NB4 (cell line): ENCODE measurements around the gene NCAM1.

ENCODE experiments used
- DNase-seq: peaks from one replicate; pipeline ENCODE4 v3.0.0; 2010; ENCODE audit warnings: low read depth
- H3K4me3 ChIP-seq: one replicate; pipeline ENCODE4 v1.5.1; 2011; ENCODE audit warnings: mild to moderate bottlenecking, low read depth, low read length, moderate library complexity
- MAX ChIP-seq: IDR thresholded peaks from 2 replicates; pipeline ENCODE4 v1.6.1; 2011; ENCODE audit warnings: low read depth, low read length
- MYC ChIP-seq: IDR thresholded peaks from 2 replicates; pipeline ENCODE4 v1.6.1; 2011; ENCODE audit warnings: low read depth, low read length
- POLR2A ChIP-seq: IDR thresholded peaks from 2 replicates; pipeline ENCODE4 v1.6.1; 2011; ENCODE audit warnings: mild to moderate bottlenecking; ENCODE audit not compliant: insufficient read length; ENCODE audit errors: extremely low read depth
- TF ChIP-seq, protein P1 (sequence below): IDR thresholded peaks from one replicate; pipeline ENCODE4 v1.5.1; 2012; ENCODE audit warnings: low read depth, low read length

NCAM1 gene

GRCh38 chr11:113188371-113188834, 227.2 kb downstream of the NCAM1 start:
- H3K4me3 ChIP-seq = no peak overlapping the region
- TF ChIP-seq, protein P1, sequence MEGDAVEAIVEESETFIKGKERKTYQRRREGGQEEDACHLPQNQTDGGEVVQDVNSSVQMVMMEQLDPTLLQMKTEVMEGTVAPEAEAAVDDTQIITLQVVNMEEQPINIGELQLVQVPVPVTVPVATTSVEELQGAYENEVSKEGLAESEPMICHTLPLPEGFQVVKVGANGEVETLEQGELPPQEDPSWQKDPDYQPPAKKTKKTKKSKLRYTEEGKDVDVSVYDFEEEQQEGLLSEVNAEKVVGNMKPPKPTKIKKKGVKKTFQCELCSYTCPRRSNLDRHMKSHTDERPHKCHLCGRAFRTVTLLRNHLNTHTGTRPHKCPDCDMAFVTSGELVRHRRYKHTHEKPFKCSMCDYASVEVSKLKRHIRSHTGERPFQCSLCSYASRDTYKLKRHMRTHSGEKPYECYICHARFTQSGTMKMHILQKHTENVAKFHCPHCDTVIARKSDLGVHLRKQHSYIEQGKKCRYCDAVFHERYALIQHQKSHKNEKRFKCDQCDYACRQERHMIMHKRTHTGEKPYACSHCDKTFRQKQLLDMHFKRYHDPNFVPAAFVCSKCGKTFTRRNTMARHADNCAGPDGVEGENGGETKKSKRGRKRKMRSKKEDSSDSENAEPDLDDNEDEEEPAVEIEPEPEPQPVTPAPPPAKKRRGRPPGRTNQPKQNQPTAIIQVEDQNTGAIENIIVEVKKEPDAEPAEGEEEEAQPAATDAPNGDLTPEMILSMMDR = no peak
- TF ChIP-seq POLR2A (no peak), MAX (no peak), MYC (no peak)
- peak; percentile 7 for DNase-seq

- H3K4me3 ChIP-seq = no peak overlapping the region
- DNase-seq = peak; percentile 49
- no peak for TF ChIP-seq POLR2A
- TF ChIP-seq, protein P1 = no peak
- TF ChIP-seq MAX = no peak
- TF ChIP-seq MYC = no peak
These were observed 228.9 kb downstream of the NCAM1 start for GRCh38 chr11:113189909-113190667.

- no peak for DNase-seq
- no peak overlapping the region for H3K4me3 ChIP-seq
- no peak for TF ChIP-seq MAX
These were observed 231.1 kb downstream of the NCAM1 start for GRCh38 chr11:113192121-113192925.

DNA sequence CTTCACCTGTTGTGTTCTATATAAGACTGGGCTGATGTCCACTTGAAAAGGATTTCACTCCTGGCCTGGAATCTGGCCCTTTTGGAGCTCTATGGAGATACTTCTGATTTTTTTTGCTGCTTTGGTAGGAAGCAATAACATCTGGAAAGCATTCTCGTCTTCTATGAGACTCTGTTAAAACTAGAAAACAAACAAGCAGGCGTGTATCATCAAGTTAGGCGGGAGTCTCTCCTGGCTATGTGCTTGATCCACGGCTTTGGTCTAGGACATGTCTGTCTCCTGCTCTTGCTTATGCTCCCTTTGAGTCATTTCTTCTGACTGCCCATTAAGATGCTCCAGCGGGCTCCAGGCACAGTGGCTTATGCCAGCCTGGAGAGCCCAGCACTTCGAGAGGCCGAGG, 231.8 kb downstream of the NCAM1 start:
- no peak overlapping the region for H3K4me3 ChIP-seq
- no peak for DNase-seq
- TF ChIP-seq, protein P1 = no peak
- TF ChIP-seq MAX = no peak
- no peak for TF ChIP-seq POLR2A
- TF ChIP-seq MYC = no peak

GRCh38 chr11:113193946-113194345, 232.7 kb downstream of the NCAM1 start:
- no peak for DNase-seq
- TF ChIP-seq MYC (no peak), MAX (no peak)
- no peak overlapping the region for H3K4me3 ChIP-seq

GRCh38 chr11:113195728-113196127, 234.5 kb downstream of the NCAM1 start:
- no peak for DNase-seq
- H3K4me3 ChIP-seq = no peak overlapping the region
- TF ChIP-seq MAX (no peak), POLR2A (no peak), MYC (no peak)
- TF ChIP-seq, protein P1 = no peak
